Skeletal muscle tissue (tissue), 4 donors: ENCODE results near the gene PSMD3. TPM values are rescaled to one million over a fixed set of nuclear protein-coding genes. Genes with fewer than 3 reads are reported as not detected.

Experiments used
- H3K27ac ChIP-seq: one replicate; pipeline ENCODE4 v1.7.0; 2013; ENCODE audit warnings: mild to moderate bottlenecking, low read depth, low read length, inconsistent platforms
- H3K27me3 ChIP-seq, 3 donors: one replicate each; pipeline ENCODE4 v1.7.0; 2013; ENCODE audit warnings: low read length in 3 of 3; ENCODE audit not compliant: control insufficient read depth in 3 of 3, insufficient read depth in 3 of 3
- H3K36me3 ChIP-seq, 3 donors: one replicate each; pipeline ENCODE4 v1.7.0; 2013; ENCODE audit warnings: low read length in 3 of 3; ENCODE audit not compliant: control insufficient read depth in 3 of 3, insufficient read depth in 3 of 3
- H3K4me1 ChIP-seq, 3 donors: one replicate each; pipeline ENCODE4 v1.7.0; 2013; ENCODE audit warnings: low read length in 3 of 3, mild to moderate bottlenecking in 3 of 3; ENCODE audit not compliant: control insufficient read depth in 3 of 3, insufficient read depth in 3 of 3
- H3K4me3 ChIP-seq, 3 donors: one replicate each; pipeline ENCODE4 v1.7.0; 2013; ENCODE audit warnings: low read length in 3 of 3
- H3K9ac ChIP-seq, 3 donors: one replicate each; pipeline ENCODE4 v1.7.0; 2013; ENCODE audit warnings: low read length in 3 of 3, mild to moderate bottlenecking in 3 of 3, moderate library complexity in 2 of 3, low read depth in 1 of 3
- H3K9me3 ChIP-seq, 3 donors: one replicate each; pipeline ENCODE4 v1.7.0; 2013; ENCODE audit warnings: low read length in 3 of 3; ENCODE audit not compliant: control insufficient read depth in 3 of 3
- total RNA-seq: library from RNA; depleted of rRNA; stranded (reverse); fragments of >200 nt; gene quantifications from one replicate; pipeline ENCODE4 v1.2.3, GENCODE V29; 2014
- donor health status: Osteomylitis.

PSMD3 gene
- total RNA-seq: 56.4 TPM

DNA sequence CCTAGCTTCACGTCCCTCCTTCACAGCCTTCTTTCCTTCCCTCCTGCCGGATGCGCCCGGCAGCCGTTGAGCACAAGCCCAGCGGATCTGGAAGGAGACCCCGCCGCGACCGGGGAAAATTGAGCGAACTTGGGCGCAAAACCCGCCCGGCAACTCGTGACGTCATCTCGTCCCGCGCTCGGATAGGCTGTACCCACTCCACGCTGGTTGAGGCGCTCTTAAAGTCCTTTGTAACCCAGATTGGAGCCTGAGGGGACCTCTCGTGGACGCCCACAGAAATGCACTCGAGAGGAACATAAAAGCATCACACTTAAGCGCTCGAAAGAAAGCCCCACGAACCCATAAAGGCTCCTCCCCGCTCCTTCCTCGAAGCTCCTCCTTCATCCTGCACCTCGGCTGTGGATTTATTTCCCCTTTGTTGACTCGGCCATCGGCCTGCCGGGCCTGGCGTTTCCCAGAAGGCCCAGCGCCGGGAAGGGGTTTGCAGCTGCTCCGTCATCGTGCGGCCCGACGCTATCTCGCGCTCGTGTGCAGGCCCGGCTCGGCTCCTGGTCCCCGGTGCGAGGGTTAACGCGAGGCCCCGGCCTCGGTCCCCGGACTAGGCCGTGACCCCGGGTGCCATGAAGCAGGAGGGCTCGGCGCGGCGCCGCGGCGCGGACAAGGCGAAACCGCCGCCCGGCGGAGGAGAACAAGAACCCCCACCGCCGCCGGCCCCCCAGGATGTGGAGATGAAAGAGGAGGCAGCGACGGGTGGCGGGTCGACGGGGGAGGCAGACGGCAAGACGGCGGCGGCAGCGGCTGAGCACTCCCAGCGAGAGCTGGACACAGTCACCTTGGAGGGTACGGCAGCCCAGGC, at the start of gene PSMD3:
TSS of gene PSMD3 (plus strand) at position 457 of the 856 bp plus-strand sequence. CDS start at position 621, 164 bp downstream.
- peaks cover 0 to 4% (median 0%) of the 10 kb centered on the region in 3 donors for H3K27me3 ChIP-seq
- H3K4me3 ChIP-seq: peak within 1 kb of the TSS; percentile 93 to 99 (median 96)
- H3K4me1 ChIP-seq: peaks cover 17 to 36% (median 24%) of the 10 kb centered on the region in 3 donors
- peak within 1 kb of the TSS; percentile 98 to 99 (median 99) for H3K9ac ChIP-seq
- H3K36me3 ChIP-seq: peaks cover 15 to 20% (median 17%) of the 10 kb centered on the region in 3 donors
- peak within 1 kb of the TSS; percentile 98 for H3K27ac ChIP-seq
- no peaks in the 10 kb centered on the region for H3K9me3 ChIP-seq

DNA sequence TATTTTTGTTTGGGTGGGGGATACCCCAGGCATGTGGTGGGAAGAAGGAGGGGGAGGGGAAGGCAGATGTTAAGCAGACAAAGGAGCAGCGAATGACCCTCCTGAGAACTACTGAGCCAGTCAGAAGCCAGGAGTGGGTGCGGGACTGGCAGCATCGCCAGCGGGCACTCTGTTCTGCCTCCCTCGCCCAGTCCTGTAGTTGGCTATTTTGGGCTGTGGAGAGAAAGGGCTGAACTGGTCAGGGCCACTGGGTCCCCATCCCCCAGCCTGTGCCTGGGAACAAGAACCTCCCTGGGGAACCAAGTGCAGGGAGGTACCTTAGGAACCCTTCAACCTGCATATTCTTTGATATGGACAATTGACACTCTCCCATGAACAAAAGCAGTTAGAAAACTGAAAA, 46.7 kb upstream of the PSMD3 start:
- Histone ChIP-seq H3K4me3 (peak overlapping the region in 1 of 3 donors; percentile 45), H3K4me1 (peaks cover 19 to 33% (median 32%) of the 10 kb centered on the region in 3 donors), H3K9ac (peak overlapping the region in 2 of 3 donors; percentile 28 to 64), H3K27me3 (no peaks in the 10 kb centered on the region), H3K27ac (peak overlapping the region; percentile 48), H3K36me3 (no peaks in the 10 kb centered on the region), H3K9me3 (no peaks in the 10 kb centered on the region)

DNA sequence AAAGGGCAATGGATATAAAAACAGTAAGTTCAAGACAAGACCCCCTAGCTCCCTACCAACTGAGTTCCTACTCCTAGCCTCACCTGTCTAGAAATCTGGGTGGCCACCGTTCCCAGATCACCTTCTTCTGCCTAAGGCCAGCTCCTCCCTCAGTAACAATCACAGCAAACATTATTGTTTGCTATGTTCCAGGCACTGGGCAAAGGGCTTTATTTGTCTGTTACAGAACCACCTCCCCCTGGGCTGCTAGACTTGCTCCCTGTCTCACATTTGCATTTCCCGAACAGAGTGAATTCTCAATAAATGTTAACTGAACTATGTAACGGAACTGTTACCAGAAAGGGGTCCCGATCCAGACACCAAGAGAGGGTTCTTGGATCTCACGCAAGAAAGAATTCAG, 46.3 kb upstream of the PSMD3 start:
- Histone ChIP-seq H3K9me3 (no peaks in the 10 kb centered on the region), H3K9ac (peak overlapping the region in 1 of 3 donors; percentile 5), H3K27ac (peak overlapping the region; percentile 48), H3K4me1 (peaks cover 16 to 34% (median 28%) of the 10 kb centered on the region in 3 donors), H3K36me3 (no peaks in the 10 kb centered on the region), H3K4me3 (no peak overlapping the region), H3K27me3 (no peaks in the 10 kb centered on the region)

DNA sequence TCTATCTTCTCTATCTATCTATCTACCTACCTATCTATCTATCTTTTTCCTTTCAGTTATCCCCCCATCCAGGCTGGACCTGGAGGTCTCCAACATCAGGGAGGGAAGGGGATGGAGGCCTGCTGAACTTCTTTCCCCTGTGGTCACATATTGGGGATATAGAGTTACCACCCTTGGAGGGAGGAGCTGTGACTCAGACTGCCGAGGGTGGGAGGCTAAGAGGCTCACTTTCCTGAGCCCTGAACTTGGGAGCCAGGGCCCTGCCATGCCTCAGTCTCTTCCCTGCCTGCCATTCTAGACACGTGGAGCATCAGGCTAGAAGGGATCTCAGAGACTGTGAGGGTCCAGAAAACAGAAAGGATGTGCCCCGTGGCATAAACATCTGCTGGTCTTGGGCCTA, 44.7 kb upstream of the PSMD3 start:
- no peak overlapping the region for H3K9ac ChIP-seq
- no peak overlapping the region for H3K4me3 ChIP-seq
- no peaks in the 10 kb centered on the region for H3K36me3 ChIP-seq
- no peaks in the 10 kb centered on the region for H3K27me3 ChIP-seq
- no peaks in the 10 kb centered on the region for H3K9me3 ChIP-seq
- peaks cover 9 to 33% (median 28%) of the 10 kb centered on the region in 3 donors for H3K4me1 ChIP-seq
- no peak overlapping the region for H3K27ac ChIP-seq

DNA sequence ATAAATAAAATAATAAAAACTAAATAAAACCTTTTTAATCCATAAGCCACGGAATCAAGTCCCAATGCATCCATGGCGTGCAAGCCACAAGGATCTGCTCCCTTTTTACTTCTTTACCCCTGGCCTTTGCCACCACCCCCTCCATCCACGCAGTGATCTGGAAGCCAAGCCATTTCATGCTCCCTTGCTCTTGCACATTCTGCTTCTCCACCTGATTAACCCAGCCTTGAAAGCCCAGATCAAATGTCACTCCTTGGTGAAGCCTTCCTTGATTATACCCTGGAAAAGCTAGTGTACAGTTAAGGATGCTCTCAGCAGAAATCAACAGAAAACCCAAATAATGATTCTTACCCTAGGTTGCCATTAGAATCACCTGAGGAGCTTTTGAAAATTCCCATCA, 43.2 kb upstream of the PSMD3 start:
- H3K9ac ChIP-seq: no peak overlapping the region
- peaks cover 9 to 33% (median 28%) of the 10 kb centered on the region in 3 donors for H3K4me1 ChIP-seq
- no peaks in the 10 kb centered on the region for H3K36me3 ChIP-seq
- no peak overlapping the region for H3K4me3 ChIP-seq
- H3K9me3 ChIP-seq: no peaks in the 10 kb centered on the region
- H3K27ac ChIP-seq: no peak overlapping the region
- no peaks in the 10 kb centered on the region for H3K27me3 ChIP-seq

DNA sequence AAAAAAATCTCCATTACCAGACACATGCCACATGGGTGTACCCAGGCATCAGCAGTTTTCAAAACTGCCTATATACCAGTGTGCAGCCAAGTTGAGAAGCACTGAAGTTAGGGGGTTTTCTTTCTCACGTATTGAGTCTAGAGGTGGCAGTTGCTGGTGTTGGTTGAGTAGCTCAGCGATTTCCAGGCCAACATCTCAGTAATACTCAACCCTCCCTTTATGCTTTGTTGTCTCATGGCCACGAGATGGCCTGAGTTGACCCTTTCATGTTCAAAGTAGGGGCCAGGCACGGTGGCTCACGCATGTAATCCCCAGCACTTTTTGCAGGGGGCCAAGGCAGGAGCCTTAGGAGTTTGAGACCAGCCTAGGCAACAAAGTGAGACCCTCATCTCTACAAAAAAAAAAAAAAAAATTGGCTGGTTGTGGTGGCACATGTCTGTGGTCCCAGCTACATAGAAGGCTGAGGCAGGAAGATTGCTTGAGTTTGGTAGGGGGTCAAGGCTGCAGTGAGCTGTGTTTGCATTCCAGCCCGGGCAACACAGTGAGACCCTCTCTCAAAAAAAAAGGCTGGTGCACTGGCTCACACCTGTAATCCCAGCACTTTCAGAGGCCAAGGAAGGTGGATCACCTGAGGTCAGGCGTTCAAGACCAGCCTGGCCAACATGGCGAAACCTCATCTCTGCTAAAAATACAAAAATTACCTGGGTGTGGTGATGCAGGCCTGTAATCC, 42.3 kb upstream of the PSMD3 start:
- Histone ChIP-seq H3K9me3 (no peaks in the 10 kb centered on the region), H3K27me3 (no peaks in the 10 kb centered on the region), H3K4me3 (no peak overlapping the region), H3K9ac (no peak overlapping the region), H3K36me3 (no peaks in the 10 kb centered on the region), H3K27ac (no peak overlapping the region), H3K4me1 (peaks cover 9 to 33% (median 28%) of the 10 kb centered on the region in 3 donors)

DNA sequence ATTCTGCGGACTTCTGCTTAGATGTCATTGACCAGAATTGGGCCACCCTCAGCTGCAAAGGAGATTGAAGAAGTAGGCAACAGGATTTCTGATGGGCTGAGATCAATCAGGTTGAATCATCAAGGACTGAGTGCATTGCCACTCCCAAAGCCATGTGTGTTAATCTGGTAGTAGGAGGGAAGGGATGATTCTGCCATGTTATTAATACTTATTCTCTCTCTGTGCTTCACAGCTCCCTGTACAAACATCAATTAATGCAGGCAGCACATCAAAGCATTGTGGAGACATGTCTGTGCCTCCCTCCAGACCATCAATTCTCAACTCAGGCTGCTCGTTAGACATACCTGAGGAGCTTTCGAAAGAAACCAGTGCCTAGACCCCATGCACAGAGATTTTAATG, 41.5 kb upstream of the PSMD3 start:
- H3K4me3 ChIP-seq: no peak overlapping the region
- no peaks in the 10 kb centered on the region for H3K36me3 ChIP-seq
- H3K27me3 ChIP-seq: no peaks in the 10 kb centered on the region
- no peaks in the 10 kb centered on the region for H3K9me3 ChIP-seq
- H3K4me1 ChIP-seq: peaks cover 10 to 34% (median 27%) of the 10 kb centered on the region in 3 donors
- no peak overlapping the region for H3K27ac ChIP-seq
- H3K9ac ChIP-seq: no peak overlapping the region

DNA sequence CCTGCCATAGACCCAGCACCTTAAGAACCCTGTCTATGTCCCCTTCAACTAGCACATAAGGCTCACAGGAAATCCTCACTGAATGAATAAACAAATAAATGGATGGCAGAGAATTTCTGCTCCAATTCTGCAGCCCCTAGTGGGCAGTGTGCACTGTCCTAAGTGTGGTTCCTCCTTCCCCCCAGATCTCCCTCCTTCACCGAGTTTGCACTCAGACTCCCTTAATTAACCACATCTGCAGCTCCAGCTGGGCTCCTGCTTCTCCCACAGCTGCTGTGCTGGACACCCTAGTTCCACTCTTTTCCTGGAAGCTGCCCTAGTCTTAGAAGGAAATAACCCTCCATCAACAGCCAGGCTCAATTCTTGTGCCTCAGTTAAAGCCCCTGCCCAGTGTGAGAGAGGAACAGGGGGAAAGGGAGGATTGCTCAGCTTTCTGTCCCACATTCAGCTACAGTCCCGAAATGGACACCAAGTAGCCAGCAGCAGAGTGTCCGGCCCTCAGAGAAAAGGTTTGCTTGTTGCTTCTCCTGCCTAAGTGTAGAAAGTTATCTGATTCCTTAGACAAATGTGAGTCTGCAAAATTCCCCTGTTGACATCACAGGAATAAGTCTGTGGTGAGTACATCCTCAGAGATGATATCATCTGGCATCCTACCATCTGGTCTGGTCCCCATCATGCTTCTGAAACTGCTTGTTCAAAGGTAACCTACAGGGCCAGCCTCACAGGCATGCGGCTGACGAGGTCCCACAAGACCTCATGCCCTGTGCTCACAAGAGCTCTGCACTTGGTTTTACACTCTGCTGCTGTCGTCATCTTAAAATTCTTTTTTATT, 40.8 kb upstream of the PSMD3 start:
- H3K9ac ChIP-seq: no peak overlapping the region
- no peaks in the 10 kb centered on the region for H3K36me3 ChIP-seq
- H3K27me3 ChIP-seq: no peaks in the 10 kb centered on the region
- H3K27ac ChIP-seq: no peak overlapping the region
- no peak overlapping the region for H3K4me3 ChIP-seq
- H3K4me1 ChIP-seq: peaks cover 9 to 33% (median 23%) of the 10 kb centered on the region in 3 donors
- no peaks in the 10 kb centered on the region for H3K9me3 ChIP-seq

DNA sequence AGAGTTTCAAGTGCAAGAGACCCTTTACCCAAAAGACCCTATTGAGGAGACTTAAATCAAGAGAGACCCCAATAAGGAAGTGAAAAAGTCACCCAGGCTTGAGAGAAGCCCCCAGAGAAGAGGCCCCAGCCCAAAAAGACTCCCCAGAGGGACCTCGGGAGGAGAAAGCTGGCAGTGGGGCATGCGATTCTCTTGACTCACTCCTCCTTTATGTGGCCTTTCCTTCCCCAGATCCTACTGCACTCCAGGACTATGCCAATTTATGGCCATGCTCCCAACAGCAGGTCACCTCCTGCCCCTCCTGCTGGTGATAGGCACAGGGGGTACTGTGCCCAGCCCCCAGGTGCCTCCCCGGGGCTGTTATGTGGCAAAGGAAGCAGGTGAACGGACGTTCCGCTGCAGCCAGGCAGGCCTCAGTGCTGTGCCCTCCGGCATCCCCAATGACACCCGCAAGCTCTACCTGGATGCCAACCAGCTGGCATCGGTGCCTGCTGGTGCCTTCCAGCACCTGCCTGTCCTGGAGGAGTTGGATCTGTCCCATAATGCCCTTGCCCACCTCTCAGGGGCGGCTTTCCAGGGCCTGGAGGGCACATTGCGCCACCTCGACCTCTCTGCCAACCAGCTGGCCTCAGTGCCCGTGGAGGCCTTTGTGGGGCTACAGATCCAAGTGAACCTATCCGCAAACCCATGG, 36.8 kb upstream of the PSMD3 start:
- peaks cover 5 to 21% (median 14%) of the 10 kb centered on the region in 3 donors for H3K4me1 ChIP-seq
- H3K9ac ChIP-seq: peak overlapping the region in 1 of 3 donors; percentile 57
- no peaks in the 10 kb centered on the region for H3K27me3 ChIP-seq
- H3K36me3 ChIP-seq: no peaks in the 10 kb centered on the region
- H3K4me3 ChIP-seq: peak overlapping the region in 1 of 3 donors; percentile 49
- no peaks in the 10 kb centered on the region for H3K9me3 ChIP-seq
- H3K27ac ChIP-seq: no peak overlapping the region
